DND-41 (cell line): Measurements from ENCODE around the gene CLEC18B.

ENCODE experiments used
- ATAC-seq: fragments of 200-7000 bp; cut with Tn5 transposase; 3 replicates; pipeline ENCODE4 v1.9.1; 2021; ENCODE audit warnings: low read depth; ENCODE audit not compliant: insufficient read depth
- DNase-seq: peaks from one replicate; pipeline ENCODE4 v3.0.0-alpha.2; 2020
- H2AFZ ChIP-seq: 2 replicates; pipeline ENCODE4 v1.6.0; 2012; ENCODE audit warnings: low read depth, low read length
- H3K27ac ChIP-seq: 2 replicates; pipeline ENCODE4 v1.5.1; 2012; ENCODE audit warnings: low read length, inconsistent platforms
- H3K27me3 ChIP-seq: fragments of 200-600 bp; sonication (generic); 2 replicates; pipeline ENCODE4 v1.6.0; 2012; ENCODE audit warnings: low read length, mild to moderate bottlenecking, inconsistent platforms; ENCODE audit not compliant: insufficient read depth, poor library complexity
- H3K36me3 ChIP-seq: 2 replicates; pipeline ENCODE4 v1.5.1; 2012; ENCODE audit warnings: low read length, inconsistent platforms; ENCODE audit not compliant: insufficient read depth
- H3K4me1 ChIP-seq: 2 replicates; pipeline ENCODE4 v1.5.1; 2012; ENCODE audit warnings: mild to moderate bottlenecking, low read length; ENCODE audit not compliant: insufficient read depth
- H3K4me2 ChIP-seq: 2 replicates; pipeline ENCODE4 v1.6.0; 2012; ENCODE audit warnings: mild to moderate bottlenecking, moderate library complexity, low read length, inconsistent platforms; ENCODE audit not compliant: insufficient read depth
- H3K4me3 ChIP-seq, 2 experiments: fragments of 200-600 bp in 1 of 2; shearing (Covaris generic) in 1 of 2; 2 replicates each; pipeline ENCODE4 v1.5.1; 2012 to 2016; ENCODE audit warnings: inconsistent platforms in 2 of 2, low read length in 2 of 2, mild to moderate bottlenecking in 2 of 2, low read depth in 1 of 2, moderate library complexity in 1 of 2
- H3K79me2 ChIP-seq: 2 replicates; pipeline ENCODE4 v1.6.0; 2012; ENCODE audit warnings: low read length, inconsistent platforms; ENCODE audit not compliant: insufficient read depth
- H3K9ac ChIP-seq: 2 replicates; pipeline ENCODE4 v1.6.0; 2012; ENCODE audit warnings: low read depth, mild to moderate bottlenecking, inconsistent platforms, low read length, moderate library complexity
- H3K9me3 ChIP-seq: 2 replicates; pipeline ENCODE4 v1.5.1; 2012; ENCODE audit warnings: low read length, moderate library complexity, mild to moderate bottlenecking, inconsistent platforms; ENCODE audit not compliant: insufficient read depth, severe bottlenecking
- H4K20me1 ChIP-seq: 2 replicates; pipeline ENCODE4 v1.6.0; 2012; ENCODE audit warnings: low read length; ENCODE audit not compliant: insufficient read depth
- EZH2 ChIP-seq: IDR thresholded peaks from 3 replicates; pipeline ENCODE4 v1.6.1; 2012; ENCODE audit warnings: borderline replicate concordance, low read depth, mild to moderate bottlenecking, moderate library complexity, low read length, inconsistent platforms; ENCODE audit not compliant: severe bottlenecking
- TF ChIP-seq, protein P1 (sequence below): IDR thresholded peaks from 2 replicates; pipeline ENCODE4 v1.5.1; 2012; ENCODE audit warnings: borderline replicate concordance, low read length, moderate library complexity, mild to moderate bottlenecking; ENCODE audit not compliant: poor library complexity, severe bottlenecking; ENCODE audit errors: extremely low read depth

Gene CLEC18B

DNA sequence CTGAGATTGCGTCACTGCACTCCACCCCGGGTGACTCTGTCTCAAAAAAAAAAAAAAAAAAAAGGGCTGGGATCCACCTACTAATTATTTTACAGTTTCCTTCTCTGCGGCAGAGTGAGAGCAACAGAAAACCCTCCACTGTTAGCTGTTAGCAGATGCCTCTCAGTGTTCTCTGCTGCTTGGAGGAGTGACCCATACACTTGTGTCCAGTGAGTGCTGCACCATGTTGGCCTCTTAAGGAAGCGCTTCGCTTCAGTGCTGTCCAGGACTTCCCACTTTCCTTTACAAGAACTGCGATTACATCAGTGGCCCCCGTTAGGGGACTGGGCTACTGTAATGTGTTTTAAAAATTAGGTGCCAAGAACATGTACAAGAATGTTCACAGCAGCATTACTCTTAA is 18.4 kb upstream of the CLEC18B start:
- Histone ChIP-seq H3K27me3 (no peaks in the 10 kb centered on the region), H2AFZ (no peak overlapping the region), H3K36me3 (no peaks in the 10 kb centered on the region), H3K79me2 (no peaks in the 10 kb centered on the region), H3K9me3 (no peaks in the 10 kb centered on the region), H3K27ac (no peak overlapping the region), H4K20me1 (peaks cover 3% of the 10 kb centered on the region; the same call in 1 of the 2 replicates), H3K4me2 (no peak overlapping the region), H3K4me3 (no peak overlapping the region), H3K4me1 (peaks cover 21% of the 10 kb centered on the region), H3K9ac (no peak overlapping the region)
- TF ChIP-seq, protein P1, sequence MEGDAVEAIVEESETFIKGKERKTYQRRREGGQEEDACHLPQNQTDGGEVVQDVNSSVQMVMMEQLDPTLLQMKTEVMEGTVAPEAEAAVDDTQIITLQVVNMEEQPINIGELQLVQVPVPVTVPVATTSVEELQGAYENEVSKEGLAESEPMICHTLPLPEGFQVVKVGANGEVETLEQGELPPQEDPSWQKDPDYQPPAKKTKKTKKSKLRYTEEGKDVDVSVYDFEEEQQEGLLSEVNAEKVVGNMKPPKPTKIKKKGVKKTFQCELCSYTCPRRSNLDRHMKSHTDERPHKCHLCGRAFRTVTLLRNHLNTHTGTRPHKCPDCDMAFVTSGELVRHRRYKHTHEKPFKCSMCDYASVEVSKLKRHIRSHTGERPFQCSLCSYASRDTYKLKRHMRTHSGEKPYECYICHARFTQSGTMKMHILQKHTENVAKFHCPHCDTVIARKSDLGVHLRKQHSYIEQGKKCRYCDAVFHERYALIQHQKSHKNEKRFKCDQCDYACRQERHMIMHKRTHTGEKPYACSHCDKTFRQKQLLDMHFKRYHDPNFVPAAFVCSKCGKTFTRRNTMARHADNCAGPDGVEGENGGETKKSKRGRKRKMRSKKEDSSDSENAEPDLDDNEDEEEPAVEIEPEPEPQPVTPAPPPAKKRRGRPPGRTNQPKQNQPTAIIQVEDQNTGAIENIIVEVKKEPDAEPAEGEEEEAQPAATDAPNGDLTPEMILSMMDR = no peak
- no peak for TF ChIP-seq EZH2
- ATAC-seq (no peak), DNase-seq (no peak)

DNA sequence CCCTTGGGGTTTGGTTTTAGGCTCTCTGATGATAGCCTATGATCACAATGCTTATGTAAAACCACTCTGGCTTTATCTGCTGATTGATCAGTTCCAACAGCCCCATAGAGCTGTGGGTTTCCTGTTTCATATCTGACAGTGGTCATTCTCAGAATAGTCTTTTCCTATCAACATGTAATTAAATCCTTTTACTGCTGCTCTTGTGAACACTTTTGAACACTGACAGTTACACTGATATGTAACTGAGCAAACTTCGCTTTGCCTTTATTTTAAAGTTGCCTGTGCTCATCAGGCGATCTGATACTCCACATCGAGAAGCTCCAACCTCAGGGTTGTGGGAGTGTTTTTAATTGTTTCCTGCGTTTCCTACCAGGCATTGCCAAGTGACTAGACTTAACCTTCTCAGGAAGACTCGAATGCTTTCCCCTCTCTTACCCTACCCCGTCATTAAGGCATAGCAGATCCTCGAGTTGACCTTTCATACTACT is 17.3 kb upstream of the CLEC18B start:
- Histone ChIP-seq H3K9ac (no peak overlapping the region), H3K9me3 (no peaks in the 10 kb centered on the region), H4K20me1 (peaks cover 3% of the 10 kb centered on the region; the same call in 1 of the 2 replicates), H3K4me2 (peak overlapping the region; percentile 28; the same call in 1 of the 2 replicates), H3K4me1 (peaks cover 21% of the 10 kb centered on the region), H3K79me2 (no peaks in the 10 kb centered on the region), H3K4me3 (no peak overlapping the region), H3K27ac (peak overlapping the region; percentile 5; the same call in 1 of the 2 replicates), H3K27me3 (no peaks in the 10 kb centered on the region), H3K36me3 (no peaks in the 10 kb centered on the region), H2AFZ (no peak overlapping the region)
- TF ChIP-seq EZH2 = no peak
- TF ChIP-seq, protein P1 = no peak
- peak; percentile 90 for ATAC-seq
- DNase-seq = peak; percentile 31

DNA sequence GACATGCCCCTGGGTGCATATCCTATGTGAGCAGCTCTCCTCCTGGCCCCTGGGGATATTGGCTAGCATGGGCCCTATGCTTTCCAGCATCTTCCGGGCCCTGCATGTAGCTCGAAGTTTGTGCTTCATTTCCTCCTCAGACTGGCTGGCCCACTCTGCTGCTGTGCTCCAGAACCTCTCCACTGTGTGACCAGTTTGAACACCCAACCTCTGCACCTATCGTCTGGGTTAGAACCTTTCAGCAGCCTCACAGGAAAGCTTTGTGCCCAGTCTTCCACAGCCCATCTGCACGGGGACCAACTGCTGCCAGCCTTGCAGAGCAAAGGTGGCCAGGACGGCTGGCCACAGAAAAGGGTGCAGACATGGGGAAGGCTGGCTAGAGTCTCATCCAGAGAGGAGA is 10.2 kb upstream of the CLEC18B start:
- Histone ChIP-seq H3K9me3 (no peaks in the 10 kb centered on the region), H4K20me1 (no peaks in the 10 kb centered on the region), H3K4me3 (no peak overlapping the region), H3K4me1 (no peaks in the 10 kb centered on the region), H3K4me2 (no peak overlapping the region), H3K79me2 (no peaks in the 10 kb centered on the region), H2AFZ (no peak overlapping the region), H3K36me3 (no peaks in the 10 kb centered on the region), H3K27ac (no peak overlapping the region), H3K9ac (no peak overlapping the region), H3K27me3 (no peaks in the 10 kb centered on the region)
- TF ChIP-seq, protein P1 = no peak
- no peak for TF ChIP-seq EZH2
- DNase-seq = no peak
- no peak for ATAC-seq
